Activated naive CD8-positive, alpha-beta T cell treated with anti-CD3 and anti-CD28 coated beads, Interleukin-2, amount 50 U/mL, for 24 hours (primary cell): Measurements from ENCODE around the gene FGGY.
"Not testable (repeated sequence)": the region's sequence is repeated elsewhere in the genome, so short reads cannot be mapped to it uniquely, and the experiment has no call there.

ENCODE experiments used
- ATAC-seq: fragments of 150-1000 bp; cut with Tn5 transposase; one replicate; pipeline ENCODE4 v1.10.0; 2021
- DNase-seq: peaks from one replicate; pipeline ENCODE4 v3.0.0; 2021
- H3K27ac Mint-ChIP-seq: one replicate; pipeline ENCODE4 v1.8.0; 2021; ENCODE audit warnings: mild to moderate bottlenecking, mixed read lengths
- H3K27me3 Mint-ChIP-seq: one replicate; pipeline ENCODE4 v1.8.0; 2021; ENCODE audit warnings: mixed read lengths
- H3K36me3 Mint-ChIP-seq: one replicate; pipeline ENCODE4 v1.8.0; 2021; ENCODE audit warnings: low read depth, mixed read lengths
- H3K4me1 Mint-ChIP-seq: one replicate; pipeline ENCODE4 v1.8.0; 2021; ENCODE audit warnings: mixed read lengths
- H3K4me3 Mint-ChIP-seq: one replicate; pipeline ENCODE4 v1.8.0; 2021; ENCODE audit warnings: mild to moderate bottlenecking, moderate library complexity, mixed read lengths
- H3K9me3 Mint-ChIP-seq: one replicate; pipeline ENCODE4 v1.8.0; 2021; ENCODE audit warnings: mixed read lengths

Gene FGGY, protein sequence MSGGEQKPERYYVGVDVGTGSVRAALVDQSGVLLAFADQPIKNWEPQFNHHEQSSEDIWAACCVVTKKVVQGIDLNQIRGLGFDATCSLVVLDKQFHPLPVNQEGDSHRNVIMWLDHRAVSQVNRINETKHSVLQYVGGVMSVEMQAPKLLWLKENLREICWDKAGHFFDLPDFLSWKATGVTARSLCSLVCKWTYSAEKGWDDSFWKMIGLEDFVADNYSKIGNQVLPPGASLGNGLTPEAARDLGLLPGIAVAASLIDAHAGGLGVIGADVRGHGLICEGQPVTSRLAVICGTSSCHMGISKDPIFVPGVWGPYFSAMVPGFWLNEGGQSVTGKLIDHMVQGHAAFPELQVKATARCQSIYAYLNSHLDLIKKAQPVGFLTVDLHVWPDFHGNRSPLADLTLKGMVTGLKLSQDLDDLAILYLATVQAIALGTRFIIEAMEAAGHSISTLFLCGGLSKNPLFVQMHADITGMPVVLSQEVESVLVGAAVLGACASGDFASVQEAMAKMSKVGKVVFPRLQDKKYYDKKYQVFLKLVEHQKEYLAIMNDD

DNA sequence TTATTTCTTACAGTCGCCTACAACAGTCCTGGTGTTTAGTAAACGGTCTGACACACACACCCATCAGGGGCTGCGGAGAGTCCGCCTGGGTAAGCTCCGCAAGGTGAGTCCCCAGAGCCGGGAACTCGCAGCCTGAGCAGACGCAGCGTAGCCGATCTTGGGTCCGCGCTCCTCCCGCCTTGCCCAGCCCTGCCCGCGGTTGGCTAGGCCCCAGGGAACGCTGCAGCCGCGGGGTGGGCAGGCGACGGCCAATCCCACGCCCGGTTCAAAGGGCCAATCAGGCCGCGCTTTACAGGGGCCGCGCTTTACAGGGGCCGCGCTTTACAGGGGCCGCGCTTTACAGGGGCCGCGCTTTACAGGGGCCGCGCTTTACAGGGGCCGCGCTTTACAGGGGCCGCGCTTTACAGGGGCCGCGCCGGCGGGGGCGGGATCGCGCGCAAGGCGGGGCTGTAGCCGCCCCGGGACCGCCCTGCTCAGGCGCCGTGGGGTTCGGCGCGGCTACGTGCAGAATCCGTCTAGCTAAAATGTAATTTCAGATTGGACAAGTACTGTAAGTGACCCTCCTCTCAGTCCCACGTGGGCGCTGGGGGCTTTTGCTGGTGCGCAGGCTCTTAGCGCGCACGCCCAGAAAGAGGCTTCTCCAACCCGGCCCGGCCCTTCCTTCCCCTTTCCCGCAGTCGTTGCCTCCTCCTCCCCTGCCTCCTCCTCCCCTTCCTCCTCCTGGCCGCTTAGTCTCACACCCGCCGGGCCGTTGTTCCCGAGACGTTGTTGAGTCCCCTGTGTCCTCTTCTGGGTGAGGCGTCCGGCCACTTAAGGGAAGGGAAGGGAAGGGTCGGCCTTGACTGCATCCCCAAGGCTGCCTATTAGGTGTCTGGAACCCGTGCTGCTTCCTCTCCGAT is at the start of gene FGGY:
Gene FGGY (plus strand): TSS at position 737 of the 899 bp plus-strand sequence. CDS start 24,456 bp downstream, outside the sequence.
- peaks cover 37% of the 10 kb centered on the region for H3K4me1 Mint-ChIP-seq
- ATAC-seq (peak; percentile 95), DNase-seq (peak; percentile 90)
- H3K36me3 Mint-ChIP-seq: peaks cover 2% of the 10 kb centered on the region
- no peaks in the 10 kb centered on the region for H3K27me3 Mint-ChIP-seq
- no peaks in the 10 kb centered on the region for H3K9me3 Mint-ChIP-seq
- peak within 1 kb of the TSS; percentile 91 for H3K4me3 Mint-ChIP-seq
- peak within 1 kb of the TSS; percentile 92 for H3K27ac Mint-ChIP-seq

DNA sequence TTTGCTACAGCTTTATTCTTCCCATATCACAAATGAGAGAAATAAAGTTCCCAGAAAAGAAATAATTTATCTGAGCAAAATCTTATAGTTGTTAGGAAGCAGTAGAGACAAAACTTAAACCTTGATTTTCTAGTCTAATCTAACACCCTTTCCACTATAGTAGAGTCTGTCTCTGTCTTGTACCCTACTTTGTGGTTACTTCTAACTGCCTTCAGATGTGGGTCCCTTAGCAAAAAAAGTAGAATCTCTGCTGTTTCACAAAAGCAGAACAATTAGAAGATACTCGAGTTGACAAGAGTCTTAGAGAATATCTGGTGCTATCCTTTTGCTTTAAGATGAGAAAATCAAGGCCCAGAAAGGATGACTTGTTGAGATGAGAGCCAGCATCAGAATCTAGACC is 48.1 kb upstream of the FGGY start:
- Mint-ChIP-seq H3K27me3 (no peaks in the 10 kb centered on the region), H3K4me3 (no peak overlapping the region), H3K36me3 (no peaks in the 10 kb centered on the region), H3K9me3 (peaks cover 15% of the 10 kb centered on the region), H3K27ac (no peak overlapping the region), H3K4me1 (no peaks in the 10 kb centered on the region)
- DNase-seq: no peak
- no peak for ATAC-seq

DNA sequence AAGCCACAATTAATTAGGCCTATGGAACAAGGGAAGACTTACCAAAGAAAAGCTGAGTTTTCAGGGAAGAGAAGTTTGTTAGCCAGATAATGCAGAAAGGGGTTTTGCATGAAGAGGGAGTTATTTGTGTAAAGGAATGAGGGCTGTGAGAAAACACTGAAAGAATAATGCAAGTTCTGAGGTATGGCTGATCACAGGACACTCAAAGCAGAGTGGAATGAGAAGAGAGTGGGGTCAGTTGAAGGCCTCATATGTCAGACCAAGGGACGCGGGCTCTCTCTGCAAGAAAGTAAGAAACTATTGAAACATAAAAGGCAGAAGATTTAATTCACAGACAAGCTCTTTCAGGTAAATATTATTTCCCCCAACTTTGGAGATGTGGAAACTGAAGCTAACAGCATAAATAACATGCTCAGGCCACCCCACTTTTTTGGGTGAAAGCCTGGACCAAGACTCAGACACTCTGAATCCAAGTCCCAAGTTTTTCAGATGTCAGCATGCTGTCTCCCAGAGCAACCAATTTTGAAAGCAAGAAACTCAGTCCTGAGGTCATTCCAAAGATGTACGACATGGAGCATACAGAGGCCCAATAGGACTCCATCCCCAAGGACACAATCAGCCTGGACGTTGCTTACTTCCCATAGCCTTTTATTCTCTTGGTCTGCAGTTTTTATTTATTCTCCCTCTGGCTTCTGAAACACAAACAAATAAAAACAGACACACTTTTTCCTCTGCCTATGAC is 47.3 kb upstream of the FGGY start:
- ATAC-seq (no peak), DNase-seq (no peak)
- Mint-ChIP-seq H3K9me3 (peaks cover 15% of the 10 kb centered on the region), H3K36me3 (no peaks in the 10 kb centered on the region), H3K4me3 (no peak overlapping the region), H3K27ac (no peak overlapping the region), H3K27me3 (no peaks in the 10 kb centered on the region), H3K4me1 (no peaks in the 10 kb centered on the region)

DNA sequence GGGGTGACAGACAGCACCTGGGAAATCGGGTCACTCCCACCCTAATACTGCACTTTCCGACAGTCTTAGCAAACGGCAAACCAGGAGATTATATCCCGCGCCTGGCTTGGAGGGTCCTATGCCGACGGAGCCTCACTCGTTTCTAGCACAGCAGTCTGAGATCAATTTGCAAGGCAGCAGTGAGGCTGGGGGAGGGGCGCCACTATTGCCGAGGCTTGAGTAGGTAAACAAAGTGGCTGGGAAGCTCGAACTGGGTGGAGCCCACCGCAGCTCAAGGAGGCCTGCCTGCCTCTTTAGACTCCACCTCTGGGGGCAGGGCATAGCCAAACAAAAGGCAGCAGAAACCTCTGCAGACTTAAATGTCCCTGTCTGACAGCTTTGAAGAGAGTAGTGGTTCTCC is 45.8 kb upstream of the FGGY start:
- not testable (repeated sequence) for H3K4me1 Mint-ChIP-seq, H3K27me3 Mint-ChIP-seq, H3K36me3 Mint-ChIP-seq, H3K27ac Mint-ChIP-seq, H3K4me3 Mint-ChIP-seq, DNase-seq, ATAC-seq
- H3K9me3 Mint-ChIP-seq: peaks cover 12% of the 10 kb centered on the region

DNA sequence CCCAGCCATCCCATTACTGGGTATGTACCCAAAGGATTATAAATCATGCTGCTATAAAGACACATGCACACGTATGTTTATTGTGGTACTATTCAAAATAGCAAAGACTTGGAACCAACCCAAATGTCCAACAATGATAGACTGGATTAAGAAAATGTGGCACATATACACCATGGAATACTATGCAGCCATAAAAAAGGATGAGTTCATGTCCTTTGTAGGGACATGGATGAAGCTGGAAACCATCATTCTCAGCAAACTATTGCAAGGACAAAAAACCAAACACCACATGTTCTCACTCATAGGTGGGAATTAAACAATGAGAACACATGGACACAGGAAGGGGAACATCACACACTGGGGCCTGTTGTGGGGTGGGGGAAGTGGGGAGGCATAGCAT is 40.5 kb upstream of the FGGY start:
- not testable (repeated sequence) for H3K9me3 Mint-ChIP-seq, H3K27ac Mint-ChIP-seq, DNase-seq, H3K27me3 Mint-ChIP-seq, ATAC-seq, H3K4me3 Mint-ChIP-seq, H3K4me1 Mint-ChIP-seq, H3K36me3 Mint-ChIP-seq

DNA sequence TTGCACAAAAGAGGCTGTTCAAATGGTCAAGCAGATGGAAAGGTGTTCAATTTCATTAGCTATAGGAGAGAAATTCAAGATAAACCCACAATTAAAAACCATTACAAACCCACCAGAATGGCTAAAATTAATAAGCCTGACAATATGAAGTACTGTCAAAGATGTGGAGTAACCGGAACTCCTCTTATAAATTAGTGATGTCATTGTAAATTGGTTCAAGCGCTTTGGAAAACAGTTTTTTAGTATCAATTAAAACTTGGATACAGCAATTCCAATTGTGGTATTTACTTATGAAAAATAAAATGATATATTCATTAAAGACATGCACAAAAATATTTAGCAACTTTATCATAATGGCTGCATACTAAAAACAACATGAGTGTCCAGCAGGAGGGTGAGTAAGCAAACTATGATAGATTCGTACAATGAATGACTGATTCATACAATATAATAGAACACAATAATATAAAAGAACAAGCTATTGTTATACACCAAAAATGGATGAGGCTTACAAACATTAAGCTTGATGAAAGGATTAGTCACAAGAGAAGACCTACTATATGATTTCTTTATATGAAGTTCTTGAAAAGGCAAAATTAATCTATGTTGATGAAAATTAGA is 38.4 kb upstream of the FGGY start:
- Mint-ChIP-seq H3K4me3 (no peak overlapping the region), H3K36me3 (no peaks in the 10 kb centered on the region), H3K4me1 (no peaks in the 10 kb centered on the region), H3K9me3 (no peaks in the 10 kb centered on the region), H3K27ac (no peak overlapping the region), H3K27me3 (no peaks in the 10 kb centered on the region)
- DNase-seq: no peak
- no peak for ATAC-seq

DNA sequence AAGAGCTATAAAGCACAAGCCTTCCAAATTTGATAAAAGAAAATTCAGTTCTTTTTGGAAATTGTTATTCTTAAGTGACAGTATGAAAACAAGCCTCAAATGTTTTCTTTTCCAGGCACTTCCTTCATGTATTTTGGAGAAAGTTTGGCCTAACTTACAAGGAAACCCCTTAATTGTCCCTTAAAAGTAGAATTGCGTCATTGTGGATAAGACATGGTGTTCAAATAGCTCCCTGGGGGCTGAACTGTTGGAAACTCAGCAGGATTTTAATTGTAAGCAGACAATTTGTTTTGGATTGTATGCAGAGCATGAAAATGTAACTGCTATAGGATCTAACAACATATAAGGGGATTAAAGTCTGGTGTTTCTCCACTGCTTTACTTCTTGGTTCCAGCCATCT is 35.4 kb upstream of the FGGY start:
- Mint-ChIP-seq H3K36me3 (no peaks in the 10 kb centered on the region), H3K4me1 (no peaks in the 10 kb centered on the region), H3K4me3 (no peak overlapping the region), H3K9me3 (no peaks in the 10 kb centered on the region), H3K27me3 (no peaks in the 10 kb centered on the region), H3K27ac (no peak overlapping the region)
- DNase-seq: no peak
- ATAC-seq: no peak

DNA sequence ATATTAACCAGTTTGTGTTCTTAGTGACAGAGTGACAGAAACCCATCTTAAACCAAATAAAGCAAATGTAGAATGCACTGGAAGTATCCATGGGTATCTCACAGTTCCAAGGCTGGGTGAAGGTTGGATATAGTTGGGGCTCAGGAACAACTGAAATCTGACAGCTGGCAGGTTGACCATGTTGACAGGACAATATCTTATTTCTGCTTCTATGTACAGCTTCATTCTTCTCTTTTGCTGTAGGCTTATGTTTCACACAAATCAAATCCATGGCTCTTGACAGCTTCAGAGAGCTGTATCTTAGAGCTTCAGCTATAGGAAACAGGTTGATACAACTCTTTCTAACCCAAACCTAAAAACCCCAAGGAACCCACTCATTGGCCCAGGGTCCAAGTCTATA is 34.3 kb upstream of the FGGY start:
- no peaks in the 10 kb centered on the region for H3K4me1 Mint-ChIP-seq
- DNase-seq: no peak
- H3K36me3 Mint-ChIP-seq: no peaks in the 10 kb centered on the region
- H3K4me3 Mint-ChIP-seq: no peak overlapping the region
- H3K9me3 Mint-ChIP-seq: no peaks in the 10 kb centered on the region
- ATAC-seq: no peak
- no peaks in the 10 kb centered on the region for H3K27me3 Mint-ChIP-seq
- no peak overlapping the region for H3K27ac Mint-ChIP-seq

DNA sequence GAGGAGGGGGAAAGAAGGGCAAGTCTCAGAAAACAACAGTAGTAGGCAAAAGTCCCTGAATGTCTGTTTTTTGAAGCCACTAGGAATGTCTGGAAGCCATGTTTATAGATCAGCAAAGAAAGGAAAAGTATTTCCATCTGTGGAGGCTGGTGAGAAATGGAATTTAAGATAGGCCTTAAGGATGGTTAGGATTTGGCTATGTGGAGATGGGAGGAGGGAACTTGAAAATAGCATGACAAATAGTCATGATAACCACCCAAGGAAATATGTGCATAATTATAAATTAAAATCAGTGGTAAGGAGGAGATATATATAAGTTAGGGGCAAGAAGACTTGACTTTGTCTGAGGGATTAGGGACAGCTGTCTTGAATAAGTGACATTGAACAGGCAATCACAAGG is 33.8 kb upstream of the FGGY start:
- DNase-seq (no peak), ATAC-seq (no peak)
- Mint-ChIP-seq H3K9me3 (no peaks in the 10 kb centered on the region), H3K4me1 (no peaks in the 10 kb centered on the region), H3K27ac (no peak overlapping the region), H3K36me3 (no peaks in the 10 kb centered on the region), H3K27me3 (no peaks in the 10 kb centered on the region), H3K4me3 (no peak overlapping the region)

DNA sequence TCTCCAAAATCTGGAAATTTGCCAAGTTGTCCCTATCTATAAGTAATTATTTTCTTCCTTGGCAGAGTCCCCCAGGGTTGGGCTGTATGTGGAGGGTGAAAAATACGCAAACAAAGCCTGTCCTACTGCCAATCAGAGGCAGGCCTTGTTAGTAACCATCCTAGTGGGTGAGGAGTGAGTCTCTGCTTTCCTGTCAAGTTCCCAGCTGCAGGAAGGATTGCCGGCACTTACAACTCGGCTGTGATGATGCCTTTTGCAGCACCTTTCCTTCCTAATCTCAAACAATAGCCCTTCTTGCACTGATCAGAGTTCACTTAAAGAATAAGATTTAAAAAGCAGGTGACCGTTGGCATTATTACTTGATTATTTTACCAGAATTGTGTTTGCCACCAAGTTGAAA is 31.3 kb upstream of the FGGY start:
- H3K27ac Mint-ChIP-seq: no peak overlapping the region
- no peaks in the 10 kb centered on the region for H3K36me3 Mint-ChIP-seq
- DNase-seq (no peak), ATAC-seq (no peak)
- no peaks in the 10 kb centered on the region for H3K9me3 Mint-ChIP-seq
- no peak overlapping the region for H3K4me3 Mint-ChIP-seq
- no peaks in the 10 kb centered on the region for H3K4me1 Mint-ChIP-seq
- peaks cover 2% of the 10 kb centered on the region for H3K27me3 Mint-ChIP-seq

DNA sequence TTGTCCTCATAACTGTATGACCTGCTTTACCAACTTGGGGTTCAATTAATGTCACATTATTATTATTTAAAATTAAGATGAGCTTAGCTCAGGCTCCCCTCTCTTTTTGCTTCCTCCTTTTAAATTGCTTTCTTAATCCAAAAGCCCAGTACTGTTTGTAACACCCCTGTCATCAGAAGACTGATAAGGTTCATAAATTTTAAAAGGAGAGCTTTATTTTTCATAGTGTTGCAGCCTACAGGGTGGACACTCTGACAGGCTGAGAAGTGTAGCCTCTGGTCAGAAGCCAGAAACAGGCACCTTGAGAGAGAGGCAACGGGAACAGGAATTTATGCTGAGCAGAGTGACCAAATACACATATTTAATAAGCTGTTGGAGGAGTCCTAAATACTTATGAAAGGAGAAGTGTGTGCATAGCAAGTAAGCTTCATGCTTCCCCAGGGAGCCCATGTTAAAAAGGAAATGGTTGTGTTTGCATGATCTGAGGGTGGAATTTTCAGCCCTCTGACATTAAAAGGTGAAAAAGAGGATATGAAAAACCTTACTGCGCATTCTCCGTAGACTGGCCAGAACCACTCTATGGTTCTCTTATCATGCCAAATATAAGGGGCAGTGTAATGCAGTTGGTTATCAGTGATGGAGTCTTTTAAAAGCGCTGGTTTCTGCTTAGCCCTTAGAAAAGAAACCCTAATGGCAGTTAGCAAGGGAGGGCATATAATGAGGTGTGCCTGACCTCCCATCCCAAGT is 30.5 kb upstream of the FGGY start:
- Mint-ChIP-seq H3K27ac (peak overlapping the region; percentile 16), H3K4me3 (no peak overlapping the region)

DNA sequence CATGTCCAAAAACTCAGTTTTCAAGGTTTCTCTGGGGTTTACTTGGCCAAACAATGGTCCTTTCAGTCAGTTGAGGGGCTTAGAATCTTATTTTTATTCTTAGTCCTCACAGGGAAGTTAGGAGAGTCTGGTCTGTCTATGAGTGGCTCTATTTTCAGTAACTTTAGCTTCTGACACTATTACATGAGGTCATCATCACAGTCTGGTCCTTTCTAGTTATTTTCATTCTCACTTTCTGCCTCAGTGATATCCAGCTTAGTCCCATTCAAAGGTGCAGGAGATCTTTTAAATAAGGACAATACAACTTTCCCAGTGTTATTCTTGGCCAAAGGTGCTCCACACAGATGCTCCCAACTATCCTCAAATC is 30.0 kb upstream of the FGGY start:
- Mint-ChIP-seq H3K4me1 (peaks cover 5% of the 10 kb centered on the region), H3K27ac (peak overlapping the region; percentile 16), H3K27me3 (peaks cover 9% of the 10 kb centered on the region), H3K9me3 (no peaks in the 10 kb centered on the region), H3K4me3 (no peak overlapping the region), H3K36me3 (no peaks in the 10 kb centered on the region)
- DNase-seq: no peak
- no peak for ATAC-seq

More for the DNA sequence above, 30.5 kb upstream of the FGGY start:
- Mint-ChIP-seq H3K9me3 (no peaks in the 10 kb centered on the region), H3K4me1 (peaks cover 2% of the 10 kb centered on the region), H3K27me3 (peaks cover 7% of the 10 kb centered on the region), H3K36me3 (no peaks in the 10 kb centered on the region)
- no peak for DNase-seq
- no peak for ATAC-seq

DNA sequence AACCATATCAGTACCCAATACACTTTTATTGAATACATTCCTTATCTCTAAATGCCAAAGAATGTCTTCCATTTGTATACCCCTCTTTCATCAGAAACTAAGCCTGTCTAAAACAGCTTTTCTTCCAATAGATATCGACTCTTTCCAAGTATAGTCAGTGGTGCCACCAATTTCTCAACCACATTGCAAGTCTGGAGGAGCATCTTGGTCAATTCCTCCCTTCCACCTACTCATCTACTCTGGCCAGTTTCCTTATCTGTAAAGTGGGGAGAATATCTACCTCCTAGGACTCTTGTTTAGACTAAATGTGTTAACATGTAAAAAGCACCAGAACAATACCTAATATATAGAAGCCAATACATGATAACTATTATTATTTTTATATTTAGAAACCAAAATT is 28.5 kb upstream of the FGGY start:
- ATAC-seq (no peak), DNase-seq (no peak)
- Mint-ChIP-seq H3K4me3 (no peak overlapping the region), H3K4me1 (peaks cover 15% of the 10 kb centered on the region), H3K9me3 (no peaks in the 10 kb centered on the region), H3K27ac (no peak overlapping the region), H3K27me3 (peaks cover 9% of the 10 kb centered on the region), H3K36me3 (no peaks in the 10 kb centered on the region)
